SK-N-SH treated with all-trans-retinoic acid at 6 μM for 48 hours (cell line): ENCODE data around the gene FANCD2.

ENCODE experiments used
- GLIS3 ChIP-seq: fragments of 250-450 bp; sonication (Bioruptor Pico); IDR thresholded peaks from 2 replicates; pipeline ENCODE4 v1.5.0; 2020; ENCODE audit warnings: mild to moderate bottlenecking, moderate library complexity
- OSR1 ChIP-seq: fragments of 250-450 bp; sonication (Bioruptor Pico); IDR thresholded peaks from 2 replicates; pipeline ENCODE4 v1.8.0; 2022; ENCODE audit warnings: moderate library complexity, mild to moderate bottlenecking, inconsistent platforms
- PATZ1 ChIP-seq: fragments of 250-450 bp; sonication (Bioruptor Pico); IDR thresholded peaks from 2 replicates; pipeline ENCODE4 v1.8.0; 2020; ENCODE audit warnings: mild to moderate bottlenecking, moderate library complexity, borderline replicate concordance
- PPARA ChIP-seq: fragments of 250-450 bp; sonication (Bioruptor Pico); IDR thresholded peaks from 2 replicates; pipeline ENCODE4 v1.5.0; 2020; ENCODE audit warnings: mild to moderate bottlenecking, borderline replicate concordance
- SNAI2 ChIP-seq: fragments of 250-450 bp; sonication (Bioruptor Pico); IDR thresholded peaks from 2 replicates; pipeline ENCODE4 v1.5.0; 2020; ENCODE audit warnings: mild to moderate bottlenecking, moderate library complexity
- TSHZ2 ChIP-seq: fragments of 250-450 bp; sonication (Bioruptor Pico); IDR thresholded peaks from 2 replicates; pipeline ENCODE4 v1.5.0; 2020; ENCODE audit warnings: mild to moderate bottlenecking, moderate library complexity
- ZC3H10 ChIP-seq: fragments of 250-450 bp; sonication (Bioruptor Pico); IDR thresholded peaks from 2 replicates; pipeline ENCODE4 v1.5.1; 2021; ENCODE audit warnings: mild to moderate bottlenecking, moderate library complexity
- ZNF565 ChIP-seq: fragments of 450-650 bp; formaldehyde crosslinking; conservative IDR thresholded peaks from 2 replicates; pipeline ENCODE4 v1.5.0; 2020; ENCODE audit warnings: low read depth, mild to moderate bottlenecking, moderate library complexity
- ZNF8 ChIP-seq: fragments of 450-650 bp; formaldehyde crosslinking; IDR thresholded peaks from 2 replicates; pipeline ENCODE4 v1.5.0; 2020; ENCODE audit warnings: mild to moderate bottlenecking, moderate library complexity

GRCh38 chr3:10119376-10119775 is 93.1 kb downstream of the FANCD2 start:
- TF ChIP-seq SNAI2 (CRISPR knock-in tag) (no peak), GLIS3 (no peak), ZNF8 (CRISPR knock-in tag) (no peak), ZNF565 (CRISPR knock-in tag) (no peak), PATZ1 (no peak), OSR1 (no peak), PPARA (CRISPR knock-in tag) (no peak), TSHZ2 (CRISPR knock-in tag) (no peak), ZC3H10 (CRISPR knock-in tag) (no peak)
